Measurements from ENCODE around the gene PCK1. TPM values are rescaled to one million over a fixed set of nuclear protein-coding genes. Genes with fewer than 3 reads are reported as not detected.

Gene PCK1
- total and polyA plus RNA-seq, 2 of the 13 experiments (the other 11 are each of a cell fraction or from before 2014, with no cell fraction given) = 6.5 to 12.6 TPM

- TF ChIP-seq ZNF18 (CRISPR knock-in tag; IDR thresholded peaks at IDR 0.05; ENCODE audit: insufficient replicate concordance) = peak; percentile 93
- TF ChIP-seq, protein P1, sequence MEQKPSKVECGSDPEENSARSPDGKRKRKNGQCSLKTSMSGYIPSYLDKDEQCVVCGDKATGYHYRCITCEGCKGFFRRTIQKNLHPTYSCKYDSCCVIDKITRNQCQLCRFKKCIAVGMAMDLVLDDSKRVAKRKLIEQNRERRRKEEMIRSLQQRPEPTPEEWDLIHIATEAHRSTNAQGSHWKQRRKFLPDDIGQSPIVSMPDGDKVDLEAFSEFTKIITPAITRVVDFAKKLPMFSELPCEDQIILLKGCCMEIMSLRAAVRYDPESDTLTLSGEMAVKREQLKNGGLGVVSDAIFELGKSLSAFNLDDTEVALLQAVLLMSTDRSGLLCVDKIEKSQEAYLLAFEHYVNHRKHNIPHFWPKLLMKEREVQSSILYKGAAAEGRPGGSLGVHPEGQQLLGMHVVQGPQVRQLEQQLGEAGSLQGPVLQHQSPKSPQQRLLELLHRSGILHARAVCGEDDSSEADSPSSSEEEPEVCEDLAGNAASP (CRISPR knock-in tag; IDR thresholded peaks at IDR 0.05; ENCODE audit: borderline replicate concordance) = no peak
- no peak for TF ChIP-seq FIP1L1 (IDR thresholded peaks at IDR 0.05; ENCODE audit: borderline replicate concordance, insufficient read depth, low read depth, low read length)
- TF ChIP-seq, protein P2, sequence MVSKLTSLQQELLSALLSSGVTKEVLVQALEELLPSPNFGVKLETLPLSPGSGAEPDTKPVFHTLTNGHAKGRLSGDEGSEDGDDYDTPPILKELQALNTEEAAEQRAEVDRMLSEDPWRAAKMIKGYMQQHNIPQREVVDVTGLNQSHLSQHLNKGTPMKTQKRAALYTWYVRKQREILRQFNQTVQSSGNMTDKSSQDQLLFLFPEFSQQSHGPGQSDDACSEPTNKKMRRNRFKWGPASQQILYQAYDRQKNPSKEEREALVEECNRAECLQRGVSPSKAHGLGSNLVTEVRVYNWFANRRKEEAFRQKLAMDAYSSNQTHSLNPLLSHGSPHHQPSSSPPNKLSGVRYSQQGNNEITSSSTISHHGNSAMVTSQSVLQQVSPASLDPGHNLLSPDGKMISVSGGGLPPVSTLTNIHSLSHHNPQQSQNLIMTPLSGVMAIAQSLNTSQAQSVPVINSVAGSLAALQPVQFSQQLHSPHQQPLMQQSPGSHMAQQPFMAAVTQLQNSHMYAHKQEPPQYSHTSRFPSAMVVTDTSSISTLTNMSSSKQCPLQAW (CRISPR knock-in tag; IDR thresholded peaks at IDR 0.05) = no peak
- TF ChIP-seq NCOA1 (CRISPR knock-in tag; IDR thresholded peaks at IDR 0.05) = no peak
- no peak for TF ChIP-seq ZNF577 (CRISPR knock-in tag; IDR thresholded peaks at IDR 0.05; ENCODE audit: borderline replicate concordance, low read depth)
- no peak for TF ChIP-seq BRD4 (CRISPR knock-in tag; IDR thresholded peaks at IDR 0.05)
- no peak for TF ChIP-seq SMARCC2 (IDR thresholded peaks at IDR 0.05)
- no peak for TF ChIP-seq ZNF704 (CRISPR knock-in tag; IDR thresholded peaks at IDR 0.05; ENCODE audit: borderline replicate concordance)
- no peak for TF ChIP-seq ZNF580 (CRISPR knock-in tag; IDR thresholded peaks at IDR 0.05; ENCODE audit: borderline replicate concordance, low read depth)
- no peak for TF ChIP-seq ZNF430 (CRISPR knock-in tag; IDR thresholded peaks at IDR 0.05)
- TF ChIP-seq ATRX (CRISPR knock-in tag; IDR thresholded peaks at IDR 0.05; ENCODE audit: borderline replicate concordance) = no peak
- no peak for TF ChIP-seq ZNF639 (CRISPR knock-in tag; conservative IDR thresholded peaks at IDR 0.05)
- TF ChIP-seq, protein P3, sequence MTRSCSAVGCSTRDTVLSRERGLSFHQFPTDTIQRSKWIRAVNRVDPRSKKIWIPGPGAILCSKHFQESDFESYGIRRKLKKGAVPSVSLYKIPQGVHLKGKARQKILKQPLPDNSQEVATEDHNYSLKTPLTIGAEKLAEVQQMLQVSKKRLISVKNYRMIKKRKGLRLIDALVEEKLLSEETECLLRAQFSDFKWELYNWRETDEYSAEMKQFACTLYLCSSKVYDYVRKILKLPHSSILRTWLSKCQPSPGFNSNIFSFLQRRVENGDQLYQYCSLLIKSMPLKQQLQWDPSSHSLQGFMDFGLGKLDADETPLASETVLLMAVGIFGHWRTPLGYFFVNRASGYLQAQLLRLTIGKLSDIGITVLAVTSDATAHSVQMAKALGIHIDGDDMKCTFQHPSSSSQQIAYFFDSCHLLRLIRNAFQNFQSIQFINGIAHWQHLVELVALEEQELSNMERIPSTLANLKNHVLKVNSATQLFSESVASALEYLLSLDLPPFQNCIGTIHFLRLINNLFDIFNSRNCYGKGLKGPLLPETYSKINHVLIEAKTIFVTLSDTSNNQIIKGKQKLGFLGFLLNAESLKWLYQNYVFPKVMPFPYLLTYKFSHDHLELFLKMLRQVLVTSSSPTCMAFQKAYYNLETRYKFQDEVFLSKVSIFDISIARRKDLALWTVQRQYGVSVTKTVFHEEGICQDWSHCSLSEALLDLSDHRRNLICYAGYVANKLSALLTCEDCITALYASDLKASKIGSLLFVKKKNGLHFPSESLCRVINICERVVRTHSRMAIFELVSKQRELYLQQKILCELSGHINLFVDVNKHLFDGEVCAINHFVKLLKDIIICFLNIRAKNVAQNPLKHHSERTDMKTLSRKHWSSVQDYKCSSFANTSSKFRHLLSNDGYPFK (CRISPR knock-in tag; IDR thresholded peaks at IDR 0.05; ENCODE audit: borderline replicate concordance) = no peak
- no peak for TF ChIP-seq ZNF274 (CRISPR knock-in tag; IDR thresholded peaks at IDR 0.05)
Observed at GRCh38 chr20:57529810-57530209, 31.1 kb upstream of the PCK1 start (continued).
